Measurements from ENCODE around the gene SYT7. TPM values are rescaled to one million over a fixed set of nuclear protein-coding genes. Genes with fewer than 3 reads are reported as not detected.

The SYT7 gene
- total and polyA plus RNA-seq, 2 of the 8 experiments (the other 6 are each of a cell fraction or from before 2014, with no cell fraction given) = 9.6 to 10.5 TPM

DNA sequence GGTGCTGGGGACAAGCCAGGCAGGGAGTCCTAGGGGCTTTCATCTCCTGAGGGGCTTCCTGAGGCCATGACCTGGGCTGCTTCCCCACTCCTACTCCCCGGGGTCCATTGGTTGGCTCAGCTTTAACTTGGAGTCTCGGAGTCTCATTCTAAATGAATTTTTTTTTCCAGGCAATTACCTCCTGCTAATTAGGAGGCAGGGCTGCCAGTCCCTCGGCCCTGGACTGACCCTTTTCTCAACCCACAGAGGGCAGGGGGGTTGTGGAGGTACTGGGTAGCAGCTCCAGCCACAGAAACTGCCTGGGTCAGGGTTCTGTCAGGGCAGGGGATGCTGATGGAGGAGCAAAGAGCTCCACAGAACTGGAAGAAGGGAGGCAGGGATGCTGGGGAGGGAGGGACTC, 11.9 kb downstream of the SYT7 start (continued):
- TF ChIP-seq BCL11A (IDR thresholded peaks at IDR 0.05; ENCODE audit: low read depth in 2 of 2, low read length in 2 of 2) (no peak), PHF8 (conservative IDR thresholded peaks at IDR 0.05; ENCODE audit: low read depth, low read length) (no peak), SAP30 (IDR thresholded peaks at IDR 0.05; ENCODE audit: insufficient read depth, insufficient replicate concordance, low read length) (no peak), KDM5A (IDR thresholded peaks at IDR 0.05; ENCODE audit: low read length) (no peak), TEAD4 (IDR thresholded peaks at IDR 0.05; ENCODE audit: low read depth, low read length) (no peak)
- TF ChIP-seq, protein P1, sequence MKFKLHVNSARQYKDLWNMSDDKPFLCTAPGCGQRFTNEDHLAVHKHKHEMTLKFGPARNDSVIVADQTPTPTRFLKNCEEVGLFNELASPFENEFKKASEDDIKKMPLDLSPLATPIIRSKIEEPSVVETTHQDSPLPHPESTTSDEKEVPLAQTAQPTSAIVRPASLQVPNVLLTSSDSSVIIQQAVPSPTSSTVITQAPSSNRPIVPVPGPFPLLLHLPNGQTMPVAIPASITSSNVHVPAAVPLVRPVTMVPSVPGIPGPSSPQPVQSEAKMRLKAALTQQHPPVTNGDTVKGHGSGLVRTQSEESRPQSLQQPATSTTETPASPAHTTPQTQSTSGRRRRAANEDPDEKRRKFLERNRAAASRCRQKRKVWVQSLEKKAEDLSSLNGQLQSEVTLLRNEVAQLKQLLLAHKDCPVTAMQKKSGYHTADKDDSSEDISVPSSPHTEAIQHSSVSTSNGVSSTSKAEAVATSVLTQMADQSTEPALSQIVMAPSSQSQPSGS (IDR thresholded peaks at IDR 0.05; ENCODE audit: low read length) = no peak
- TF ChIP-seq, protein P2, sequence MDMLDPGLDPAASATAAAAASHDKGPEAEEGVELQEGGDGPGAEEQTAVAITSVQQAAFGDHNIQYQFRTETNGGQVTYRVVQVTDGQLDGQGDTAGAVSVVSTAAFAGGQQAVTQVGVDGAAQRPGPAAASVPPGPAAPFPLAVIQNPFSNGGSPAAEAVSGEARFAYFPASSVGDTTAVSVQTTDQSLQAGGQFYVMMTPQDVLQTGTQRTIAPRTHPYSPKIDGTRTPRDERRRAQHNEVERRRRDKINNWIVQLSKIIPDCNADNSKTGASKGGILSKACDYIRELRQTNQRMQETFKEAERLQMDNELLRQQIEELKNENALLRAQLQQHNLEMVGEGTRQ (IDR thresholded peaks at IDR 0.05; ENCODE audit: low read length) = no peak

All from H1 (cell line).